ENCODE data around the gene RCOR2.

- TF ChIP-seq POLR2A (IDR thresholded peaks at IDR 0.05; ENCODE audit: low read depth, low read length) (no peak), CTCF (conservative IDR thresholded peaks at IDR 0.05; ENCODE audit: low read depth, low read length) (no peak), CHD1 (IDR thresholded peaks at IDR 0.05; ENCODE audit: low read depth, low read length) (no peak), MXI1 (IDR thresholded peaks at IDR 0.05; ENCODE audit: borderline replicate concordance, low read depth, low read length) (no peak)
Observed at GRCh38 chr11:63888170-63889086, 28.5 kb downstream of the RCOR2 start.
